ENCODE measurements around the gene NYNRIN. TPM values are rescaled to one million over a fixed set of nuclear protein-coding genes. Genes with fewer than 3 reads are reported as not detected.

Gene NYNRIN
- total RNA-seq, 1 experiment from 2014 or later: 18.7 TPM

DNA sequence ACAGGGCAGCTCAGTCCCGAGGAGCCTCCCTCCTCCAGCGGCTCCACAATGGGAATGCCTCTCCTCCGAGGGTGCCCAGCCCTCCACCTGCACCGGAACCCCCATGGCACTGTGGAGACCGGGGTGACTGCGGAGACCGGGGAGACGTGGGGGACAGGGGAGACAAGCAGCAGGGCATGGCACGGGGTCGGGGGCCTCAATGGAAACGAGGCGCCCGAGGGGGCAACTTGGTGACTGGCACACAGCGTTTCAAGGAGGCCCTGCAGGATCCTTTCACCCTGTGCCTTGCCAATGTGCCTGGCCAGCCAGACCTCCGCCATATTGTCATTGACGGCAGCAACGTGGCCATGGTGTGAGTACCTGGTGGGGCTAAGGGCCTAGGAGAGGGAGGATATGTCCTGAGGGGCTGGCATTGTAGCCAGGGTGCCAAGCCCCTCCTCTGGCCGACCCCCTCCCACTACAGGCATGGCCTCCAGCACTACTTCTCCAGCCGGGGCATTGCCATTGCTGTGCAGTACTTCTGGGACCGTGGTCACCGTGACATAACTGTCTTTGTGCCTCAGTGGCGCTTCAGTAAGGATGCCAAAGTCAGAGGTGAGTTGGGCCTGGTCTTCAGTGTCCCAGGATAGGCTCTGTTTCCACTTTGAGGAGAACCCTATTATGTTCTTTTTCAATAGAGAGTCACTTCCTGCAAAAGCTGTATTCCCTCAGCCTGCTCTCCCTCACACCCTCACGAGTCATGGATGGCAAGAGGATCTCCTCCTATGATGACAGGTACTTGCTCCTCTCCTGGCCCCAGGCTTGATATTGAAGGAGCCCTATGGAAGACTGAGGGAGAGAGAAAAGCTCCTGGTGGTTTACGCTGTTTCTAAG is 33.7 kb downstream of the NYNRIN start:
- no peak overlapping the region for H3K27ac Mint-ChIP-seq
- Histone ChIP-seq H3K4ac (ENCODE audit: low read depth, low read length) (no peak overlapping the region), H3K27me3 (ENCODE audit: insufficient read depth, low read length) (no peaks in the 10 kb centered on the region), H3K14ac (ENCODE audit: insufficient read depth, low read length) (no peak overlapping the region), H3K79me2 (ENCODE audit: insufficient read depth, low read length) (no peaks in the 10 kb centered on the region), H2AK5ac (ENCODE audit: insufficient read length, low read length) (no peak overlapping the region), H2BK15ac (ENCODE audit: low read depth, low read length) (no peak overlapping the region), H3K23me2 (ENCODE audit: insufficient read length, low read depth, low read length, poor library complexity, severe bottlenecking) (peaks cover 7% of the 10 kb centered on the region), H3K79me1 (ENCODE audit: insufficient read depth, low read depth, low read length, poor library complexity, severe bottlenecking) (no peaks in the 10 kb centered on the region), H2BK120ac (ENCODE audit: low read depth, low read length, poor library complexity, severe bottlenecking) (no peak overlapping the region), H3K4me1 (ENCODE audit: insufficient read depth, low read length) (peaks cover 3% of the 10 kb centered on the region; the same call in 1 of the 2 replicates), H4K20me1 (ENCODE audit: control insufficient read depth, insufficient read depth, insufficient read length) (peaks cover 2% of the 10 kb centered on the region), H3K18ac (ENCODE audit: insufficient read length, low read depth, low read length) (no peak overlapping the region), H3K23ac (ENCODE audit: insufficient read length, low read depth, low read length) (no peak overlapping the region), H2BK5ac (ENCODE audit: insufficient read length, low read length) (no peak overlapping the region), H2AFZ (ENCODE audit: low read length) (no peak overlapping the region), H3K27ac (ENCODE audit: insufficient read length, low read depth, low read length) (no peak overlapping the region), H3K4me2 (ENCODE audit: insufficient read depth, insufficient read length, low read length) (no peak overlapping the region), H3T11ph (ENCODE audit: low read length) (no peak overlapping the region), H4K91ac (ENCODE audit: insufficient read length, low read depth, low read length) (no peak overlapping the region), H4K5ac (ENCODE audit: insufficient read length, low read depth, low read length) (no peak overlapping the region), H2BK20ac (ENCODE audit: low read depth, low read length, poor library complexity, severe bottlenecking) (no peak overlapping the region), H4K8ac (replicated peaks; ENCODE audit: insufficient read length, low read depth, low read length) (no peak overlapping the region), H3K9ac (ENCODE audit: extremely low read depth, insufficient read length, low read length) (no peak overlapping the region), H3K56ac (ENCODE audit: insufficient read length, low read depth, low read length) (no peak overlapping the region), H3K9me3 (ENCODE audit: control insufficient read depth, low read depth, low read length) (no peaks in the 10 kb centered on the region), H2BK12ac (ENCODE audit: insufficient read length, low read depth, low read length) (no peak overlapping the region)
- peaks cover 21 to 24% of the 10 kb centered on the region in 2 experiments for H3K4me1 Mint-ChIP-seq
- peaks cover 0 to 31% (median 27%) of the 10 kb centered on the region in 3 experiments; a peak in 6 of 7 replicates for H3K36me3 Mint-ChIP-seq (ENCODE audit: insufficient read depth in 1 of 3, low read depth in 3 of 3)
- no peaks in the 10 kb centered on the region for H3K9me3 Mint-ChIP-seq
- peaks cover 5% of the 10 kb centered on the region for H3K27me3 Mint-ChIP-seq (ENCODE audit: low read depth)
- TF ChIP-seq, protein P1, sequence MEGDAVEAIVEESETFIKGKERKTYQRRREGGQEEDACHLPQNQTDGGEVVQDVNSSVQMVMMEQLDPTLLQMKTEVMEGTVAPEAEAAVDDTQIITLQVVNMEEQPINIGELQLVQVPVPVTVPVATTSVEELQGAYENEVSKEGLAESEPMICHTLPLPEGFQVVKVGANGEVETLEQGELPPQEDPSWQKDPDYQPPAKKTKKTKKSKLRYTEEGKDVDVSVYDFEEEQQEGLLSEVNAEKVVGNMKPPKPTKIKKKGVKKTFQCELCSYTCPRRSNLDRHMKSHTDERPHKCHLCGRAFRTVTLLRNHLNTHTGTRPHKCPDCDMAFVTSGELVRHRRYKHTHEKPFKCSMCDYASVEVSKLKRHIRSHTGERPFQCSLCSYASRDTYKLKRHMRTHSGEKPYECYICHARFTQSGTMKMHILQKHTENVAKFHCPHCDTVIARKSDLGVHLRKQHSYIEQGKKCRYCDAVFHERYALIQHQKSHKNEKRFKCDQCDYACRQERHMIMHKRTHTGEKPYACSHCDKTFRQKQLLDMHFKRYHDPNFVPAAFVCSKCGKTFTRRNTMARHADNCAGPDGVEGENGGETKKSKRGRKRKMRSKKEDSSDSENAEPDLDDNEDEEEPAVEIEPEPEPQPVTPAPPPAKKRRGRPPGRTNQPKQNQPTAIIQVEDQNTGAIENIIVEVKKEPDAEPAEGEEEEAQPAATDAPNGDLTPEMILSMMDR (conservative IDR thresholded peaks at IDR 0.05): no peak
- DNase-seq: no peak
- no CpG with 5 or more reads among the region's 24 CpGs for WGBS (ENCODE audit: extremely low coverage, insufficient read length, low lambda C conversion rate)
- H3K4me3 Mint-ChIP-seq: no peak overlapping the region
